ENCODE measurements around the gene PIK3CD.
"Not testable (repeated sequence)": the region's sequence is repeated elsewhere in the genome, so short reads cannot be mapped to it uniquely, and the experiment has no call there.

Gene PIK3CD

GRCh38 chr1:9760824-9761223 is 109.3 kb downstream of the PIK3CD start:
- DNase-seq (ENCODE audit: extremely low spot score, insufficient read length, low read depth) = no peak

GRCh38 chr1:9761855-9762254 is 110.3 kb downstream of the PIK3CD start:
- DNase-seq (ENCODE audit: extremely low spot score, insufficient read length, low read depth) (no peak), FAIRE-seq (no peak)

More at GRCh38 chr1:9760824-9761223, 109.3 kb downstream of the PIK3CD start:
- no peak for FAIRE-seq

GRCh38 chr1:9762446-9762845 is 110.9 kb downstream of the PIK3CD start:
- not testable (repeated sequence) for FAIRE-seq; DNase-seq (ENCODE audit: extremely low spot score, insufficient read length, low read depth)

GRCh38 chr1:9763914-9764313 is 112.4 kb downstream of the PIK3CD start:
- FAIRE-seq = no peak

GRCh38 chr1:9764550-9764949 is 113.0 kb downstream of the PIK3CD start:
- DNase-seq (ENCODE audit: extremely low spot score, insufficient read length, low read depth) (no peak), FAIRE-seq (no peak)

More at GRCh38 chr1:9763914-9764313, 112.4 kb downstream of the PIK3CD start:
- no peak for DNase-seq (ENCODE audit: extremely low spot score, insufficient read length, low read depth)

- DNase-seq (ENCODE audit: extremely low spot score, insufficient read length, low read depth) = no peak
- FAIRE-seq = no peak
Measured at GRCh38 chr1:9766759-9767442, 115.4 kb downstream of the PIK3CD start.

GRCh38 chr1:9767964-9768668 is 116.6 kb downstream of the PIK3CD start:
- DNase-seq (ENCODE audit: extremely low spot score, insufficient read length, low read depth) (no peak), FAIRE-seq (peak; percentile 47)

GRCh38 chr1:9768983-9769382 is 117.5 kb downstream of the PIK3CD start:
- FAIRE-seq = no peak
- DNase-seq (ENCODE audit: extremely low spot score, insufficient read length, low read depth) = no peak

- FAIRE-seq = no peak
- DNase-seq (ENCODE audit: extremely low spot score, insufficient read length, low read depth) = no peak
Measured at GRCh38 chr1:9770298-9770697, 118.8 kb downstream of the PIK3CD start.

- no peak for FAIRE-seq
- DNase-seq (ENCODE audit: extremely low spot score, insufficient read length, low read depth) = no peak
Measured at GRCh38 chr1:9774712-9775679, 123.5 kb downstream of the PIK3CD start.

GRCh38 chr1:9776685-9777084 is 125.2 kb downstream of the PIK3CD start:
- FAIRE-seq (no peak), DNase-seq (ENCODE audit: extremely low spot score, insufficient read length, low read depth) (no peak)
